Heart left ventricle (tissue), 16 donors: ENCODE data around the gene HOXB6. TPM values are rescaled to one million over a fixed set of nuclear protein-coding genes. Genes with fewer than 3 reads are reported as not detected.

ENCODE experiments used
- ATAC-seq, 4 donors: fragments of 200-7000 bp; cut with Tn5 transposase; one replicate each; pipeline ENCODE4 v1.9.1; 2020 to 2022; ENCODE audit warnings: moderate library complexity in 4 of 4, mild to moderate bottlenecking in 3 of 4, moderate number of reproducible peaks in 1 of 4
- DNase-seq, 5 donors: peaks; one replicate each; pipeline ENCODE4 v3.0.0-alpha.2; 2020
- H3K27ac ChIP-seq, 12 donors: fragments of 200-600 bp; sonication (generic) in 4 of 12; one replicate each; pipeline versions ENCODE4 v1.5.0 to v1.8.0; 2016 to 2022; ENCODE audit warnings: mild to moderate bottlenecking in 2 of 12
- H3K27me3 ChIP-seq, 9 donors: fragments of 200-600 bp; sonication (generic) in 2 of 9; one replicate each; pipeline versions ENCODE4 v1.5.1 to v1.8.0; 2016 to 2022; ENCODE audit warnings: mild to moderate bottlenecking in 3 of 9
- H3K36me3 ChIP-seq, 9 donors: fragments of 200-600 bp; sonication (generic) in 2 of 9; one replicate each; pipeline versions ENCODE4 v1.5.0 to v1.8.0; 2018 to 2022; ENCODE audit warnings: mild to moderate bottlenecking in 2 of 9
- H3K4me1 ChIP-seq, 12 donors: fragments of 200-600 bp; sonication (generic) in 4 of 12; one replicate each; pipeline versions ENCODE4 v1.5.0 to v1.8.0; 2016 to 2022; ENCODE audit warnings: mild to moderate bottlenecking in 3 of 12
- H3K4me3 ChIP-seq, 12 donors: fragments of 200-600 bp; sonication (generic) in 4 of 12; one replicate each; pipeline versions ENCODE4 v1.5.0 to v1.8.0; 2017 to 2022; ENCODE audit warnings: mild to moderate bottlenecking in 9 of 12, moderate library complexity in 4 of 12
- H3K9me3 ChIP-seq, 12 donors: fragments of 200-600 bp; sonication (generic) in 4 of 12; one replicate each; pipeline versions ENCODE4 v1.5.0 to v1.8.0; 2016 to 2022; ENCODE audit warnings: mild to moderate bottlenecking in 1 of 12
- CTCF ChIP-seq, 12 donors: fragments of 200-600 bp; sonication (generic) in 4 of 12; IDR thresholded peaks; one replicate each; pipeline versions ENCODE4 v1.5.0 to v1.8.0; 2018 to 2022; ENCODE audit warnings: antibody characterized with exemption in 12 of 12, mild to moderate bottlenecking in 5 of 12
- POLR2A ChIP-seq, 2 donors: fragments of 450-650 bp; IDR thresholded peaks; one replicate each; pipeline ENCODE4 v1.6.1; 2017; ENCODE audit warnings: antibody characterized with exemption in 2 of 2, mild to moderate bottlenecking in 2 of 2, moderate library complexity in 2 of 2
- WGBS, 4 donors: extraction: QIAGEN DNeasy Blood & Tissue Kit in 2 of 4; methylation state at CpG; one replicate each; pipeline versions ENCODE4 v1.1.5 to v1.1.7; 2013 to 2018; 5-methylcytosine and 5-hydroxymethylcytosine counted together
- intact Hi-C, 10 donors: fragments of 100-400 bp; cut with DNase I; formaldehyde crosslinking; loops; one replicate each; pipeline versions ENCODE4 v1.11.1 to v1.14.2; 2022
- polyA plus RNA-seq, 2 donors: library from polyadenylated mRNA; stranded (reverse); fragments of 200-250 nt; gene quantifications; one replicate each; pipeline ENCODE4 v1.2.3, GENCODE V29; 2013
- total RNA-seq, 9 donors: library from RNA; depleted of rRNA in 2 of 9; stranded (reverse); fragments of >200 nt in 2 of 9; fragmentation: NEBNext Ultra II Directional in 3 of 9; extraction: Animal tissue kit (Norgen Biotek cat#: 25700) in 3 of 9; gene quantifications; one replicate each; pipeline versions ENCODE4 v1.1.0 to v1.2.4, GENCODE V29; 2016 to 2023
- donor health status: ischemic (EF 13 %, LVEDD 7.1; RV severe dilation, severe dysfunction).
- donor health status: healthy with polysubstance abuse.
- donor health status: DM: no; HTN: yes; CAD: no.
- donor health status: DM: no; HTN: no; CAD: no.
- donor health status: ischemic (EF 25% LVEDD 6.9; RV normal size, moderate dysfunction).
- donor health status: ischemic (EF 25% LVEDD 5.7; RV mildly dilated, moderate dysfunction).
- donor health status: healthy.
- donor health status: DM: yes; HTN: yes; CAD: no.
- donor health status: ischemic (EF 35%, LVEDD 5.7; RV mildly dilated, moderate dysfunction).
- donor health status: nonischemic (EF 11% LVEDD 7.7; RV severe dilation, severe dysfunction).
- donor health status: DM: yes; HTN: yes; CAD: no.
- donor health status: PGD.
- donor health status: ischemic (EF 29% LVEDD 5.4; RV normal size, mild dysfunction).
- donor health status: nonischemic (EF 23%, LVEDD 6.1; RV moderate dilation, normal function).

Gene HOXB6
- total and polyA plus RNA-seq, 11 donors, result 0.30 to 2.0 (median 0.54) TPM; not detected in 1

GRCh38 chr17:48612456-48612853 is 7.7 kb upstream of the HOXB6 start:
- no peaks in the 10 kb centered on the region for H3K9me3 ChIP-seq
- no peak for TF ChIP-seq CTCF (IDR thresholded peaks at IDR 0.05)
- no peak for TF ChIP-seq POLR2A (IDR thresholded peaks at IDR 0.05)
- ATAC-seq (no peak), DNase-seq (no peak)
- 3 to 5% (median 3%) methylated on average over 15 of the region's 15 CpGs for whole genome bisulfite sequencing, 4 donors
- intact Hi-C loops, result loop anchor here in 9 of 10 donors (10.0 kb wide), 5 partner anchors 278 to 588 kb away; no protein-coding TSS in a partner anchor
- no peak overlapping the region for H3K27ac ChIP-seq
- H3K27me3 ChIP-seq, result peaks cover 82 to 100% (median 98%) of the 10 kb centered on the region in 9 donors
- no peaks in the 10 kb centered on the region for H3K36me3 ChIP-seq
- H3K4me1 ChIP-seq, result peaks cover 0 to 45% (median 18%) of the 10 kb centered on the region in 12 donors
- peak overlapping the region in 5 of 12 donors; percentile 26 to 67 (median 39) for H3K4me3 ChIP-seq

- Histone ChIP-seq H3K4me1 (peaks cover 0 to 45% (median 18%) of the 10 kb centered on the region in 12 donors), H3K27ac (peak overlapping the region in 1 of 12 donors; percentile 80), H3K27me3 (peaks cover 82 to 100% (median 98%) of the 10 kb centered on the region in 9 donors), H3K36me3 (no peaks in the 10 kb centered on the region), H3K9me3 (no peaks in the 10 kb centered on the region), H3K4me3 (peak overlapping the region in 9 of 12 donors; percentile 4 to 67 (median 44))
- TF ChIP-seq CTCF (IDR thresholded peaks at IDR 0.05) (no peak), POLR2A (IDR thresholded peaks at IDR 0.05) (no peak)
- ATAC-seq, result no peak
- intact Hi-C loops, result loop anchor here in 9 of 10 donors (10.0 kb wide), 5 partner anchors 277 to 587 kb away; no protein-coding TSS in a partner anchor
- DNase-seq, result no peak
- 3 to 5% (median 4%) methylated on average over 35 to 36 of the region's 36 CpGs for WGBS, 4 donors
These were observed 7.1 kb upstream of the HOXB6 start for GRCh38 chr17:48611681-48612455.

GRCh38 chr17:48611213-48611612 is 6.4 kb upstream of the HOXB6 start:
- Histone ChIP-seq H3K4me1 (peaks cover 0 to 45% (median 18%) of the 10 kb centered on the region in 12 donors), H3K4me3 (peak overlapping the region in 11 of 12 donors; percentile 4 to 67 (median 44)), H3K9me3 (peaks cover 0 to under 1% (median 0%) of the 10 kb centered on the region in 12 donors), H3K27me3 (peaks cover 81 to 100% (median 98%) of the 10 kb centered on the region in 9 donors), H3K36me3 (no peaks in the 10 kb centered on the region), H3K27ac (peak overlapping the region in 1 of 12 donors; percentile 80)
- DNase-seq (no peak), ATAC-seq (peak in 1 of 4 donors; percentile 21)
- TF ChIP-seq CTCF (IDR thresholded peaks at IDR 0.05) (no peak), POLR2A (IDR thresholded peaks at IDR 0.05) (no peak)
- WGBS, 4 donors, result 2 to 6% (median 5%) methylated on average over 22 of the region's 22 CpGs
- intact Hi-C loops, result loop anchor here in 9 of 10 donors (10.0 kb wide), 5 partner anchors 276 to 586 kb away; no protein-coding TSS in a partner anchor
